HG02623 (cell line): ENCODE results near the gene OSBPL8.

ENCODE experiments used
- ATAC-seq: cut with Tn5 transposase; IDR thresholded peaks from one replicate; pipeline ENCODE4 v1.9.1; 2021; ENCODE audit warnings: moderate library complexity; ENCODE audit not compliant: unreplicated experiment

OSBPL8 gene

DNA sequence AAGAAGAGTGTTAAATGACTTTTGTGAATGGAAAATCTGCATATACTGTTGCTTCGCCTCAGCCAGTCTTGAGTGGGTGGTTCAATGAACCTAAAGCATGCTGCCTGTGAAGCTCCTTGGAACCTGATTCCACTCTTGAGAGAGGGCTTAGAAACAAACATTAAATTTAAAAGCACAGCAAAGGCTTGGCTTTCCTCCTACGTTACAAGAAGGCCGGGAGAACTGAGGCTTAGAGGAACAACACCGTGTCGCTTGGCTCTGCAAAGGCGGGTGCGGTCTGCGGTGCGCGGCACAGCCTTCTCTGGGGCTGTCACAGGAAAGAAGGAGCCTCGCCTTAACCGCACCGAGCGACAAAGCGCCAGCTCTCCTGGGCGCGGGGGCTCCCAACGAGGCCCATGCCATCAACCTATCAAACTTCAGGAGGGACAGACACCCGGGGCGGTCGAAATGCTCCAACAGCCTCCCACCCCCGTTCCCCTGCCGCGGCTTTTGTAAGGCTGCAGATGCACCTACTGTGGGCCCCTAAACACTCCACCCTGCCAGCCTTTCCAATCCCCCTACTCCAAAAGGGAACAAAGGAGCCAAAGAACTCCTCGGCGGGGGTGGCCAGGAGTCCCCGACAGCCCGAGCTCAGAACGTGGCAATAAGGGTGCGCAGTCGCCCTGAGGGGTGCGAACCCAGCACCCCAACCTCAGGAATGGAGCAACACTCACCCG lies 729 bp downstream of the OSBPL8 start:
- peak; percentile 52 for ATAC-seq

GRCh38 chr12:76556368-76556767 lies 3.2 kb downstream of the OSBPL8 start:
- ATAC-seq = no peak

DNA sequence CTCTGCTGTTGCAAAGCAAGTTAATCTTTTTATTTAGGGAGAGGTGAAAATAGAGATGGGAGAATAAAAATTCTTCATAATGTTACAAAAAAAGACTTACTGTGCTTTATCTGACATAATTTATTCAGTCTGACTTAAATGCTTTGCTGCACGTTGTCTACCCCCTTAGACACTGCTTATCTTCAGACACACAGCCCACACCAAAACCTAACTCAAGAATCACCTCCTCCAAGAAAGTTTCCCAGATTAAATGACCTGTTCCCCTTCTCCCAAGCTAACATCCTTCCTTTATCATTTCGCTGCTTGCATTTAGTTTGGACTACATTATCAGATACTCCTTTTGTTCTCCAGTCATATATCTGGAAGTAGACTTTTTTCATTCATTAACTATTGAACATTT lies 3.8 kb downstream of the OSBPL8 start:
- ATAC-seq = no peak

GRCh38 chr12:76555231-76555767 lies 4.3 kb downstream of the OSBPL8 start:
- no peak for ATAC-seq

- no peak for ATAC-seq
Observed at GRCh38 chr12:76554405-76555230, 5.0 kb downstream of the OSBPL8 start.

GRCh38 chr12:76552343-76552938 lies 7.1 kb downstream of the OSBPL8 start:
- ATAC-seq = no peak

DNA sequence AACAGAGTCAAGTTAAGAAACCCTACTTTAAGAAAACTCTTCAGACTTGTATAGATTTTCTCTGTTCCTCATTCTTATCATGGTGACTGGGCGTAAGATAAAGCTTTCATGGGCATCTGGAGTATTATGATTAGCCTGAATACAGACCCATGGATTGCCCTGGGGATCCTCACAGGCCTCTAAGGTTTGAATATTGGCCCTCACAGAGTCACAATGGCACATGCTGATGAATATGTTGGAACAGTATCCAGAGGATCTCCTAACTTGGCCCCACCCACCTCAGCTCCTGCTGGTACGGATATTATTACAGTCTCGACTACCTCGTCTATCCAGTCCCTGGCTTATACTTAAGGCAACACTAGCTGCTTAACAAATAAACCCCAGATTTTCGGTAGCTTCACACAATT lies 8.1 kb downstream of the OSBPL8 start:
- peak; percentile 49 for ATAC-seq

DNA sequence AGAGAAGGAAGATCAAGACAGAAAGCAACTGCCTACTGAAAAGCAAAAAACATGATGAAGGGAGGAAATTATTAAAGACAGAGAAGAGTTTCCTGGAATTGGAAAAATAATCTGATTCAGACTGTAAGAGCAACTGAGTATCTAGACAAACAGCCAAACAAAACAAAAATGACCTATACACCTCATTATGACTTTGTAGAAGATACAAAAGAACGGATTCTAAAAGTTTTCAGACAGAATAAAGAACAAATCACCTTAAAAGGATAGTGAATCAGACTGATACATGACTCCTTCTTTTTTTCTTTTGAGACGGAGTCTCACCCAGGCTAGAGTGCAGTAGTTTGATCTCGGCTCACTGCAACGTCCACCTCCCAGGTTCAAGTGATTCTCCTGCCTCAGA lies 10.4 kb downstream of the OSBPL8 start:
- ATAC-seq = no peak

GRCh38 chr12:76548222-76548837 lies 11.2 kb downstream of the OSBPL8 start:
- no peak for ATAC-seq

DNA sequence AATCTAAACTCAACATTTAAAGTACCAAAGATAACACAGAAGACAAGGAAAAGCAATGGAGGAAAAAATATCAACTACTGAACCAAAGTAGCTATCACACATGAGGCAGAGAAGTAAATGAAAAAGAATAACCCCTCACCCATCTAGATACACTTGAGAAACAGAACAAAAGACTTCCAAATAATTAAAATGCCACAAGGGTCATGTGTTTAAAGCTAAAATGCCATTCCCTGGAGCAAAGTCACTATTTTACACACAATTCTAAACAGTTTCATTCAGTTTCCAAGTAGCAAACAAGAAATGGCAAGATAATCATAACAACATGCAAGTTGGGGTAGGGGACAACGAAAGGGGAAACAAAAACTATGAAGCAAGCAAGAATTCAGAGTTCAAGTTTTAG lies 12.0 kb downstream of the OSBPL8 start:
- ATAC-seq = no peak

- ATAC-seq = no peak
Observed at GRCh38 chr12:76546889-76547288, 12.7 kb downstream of the OSBPL8 start.

GRCh38 chr12:76545486-76545885 lies 14.1 kb downstream of the OSBPL8 start:
- ATAC-seq = no peak

- no peak for ATAC-seq
Observed at GRCh38 chr12:76544601-76545261, 14.8 kb downstream of the OSBPL8 start.

DNA sequence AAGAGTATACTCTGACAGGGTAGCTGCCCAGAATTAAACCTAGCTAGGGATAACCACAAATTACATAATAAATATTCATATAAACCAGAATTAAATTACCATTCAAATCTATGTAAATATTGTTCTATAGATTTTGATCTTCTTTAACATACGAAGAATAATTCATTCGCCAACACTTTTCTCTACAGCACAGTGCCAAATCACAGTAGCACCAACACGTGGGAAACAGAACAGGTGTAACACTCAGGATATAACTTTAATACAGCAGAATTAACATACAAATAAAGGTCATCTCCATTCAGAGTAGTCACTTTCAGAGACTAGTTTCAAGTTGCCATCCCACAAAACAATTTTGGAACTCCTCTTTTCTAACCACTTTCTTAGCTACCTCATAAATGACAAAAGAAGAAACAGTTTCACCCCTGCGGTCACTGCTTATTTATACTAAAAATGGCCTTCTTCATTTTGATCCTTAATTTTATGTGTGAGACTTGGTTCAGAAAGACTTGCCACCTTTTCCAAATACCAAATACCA lies 15.7 kb downstream of the OSBPL8 start:
- ATAC-seq = no peak

DNA sequence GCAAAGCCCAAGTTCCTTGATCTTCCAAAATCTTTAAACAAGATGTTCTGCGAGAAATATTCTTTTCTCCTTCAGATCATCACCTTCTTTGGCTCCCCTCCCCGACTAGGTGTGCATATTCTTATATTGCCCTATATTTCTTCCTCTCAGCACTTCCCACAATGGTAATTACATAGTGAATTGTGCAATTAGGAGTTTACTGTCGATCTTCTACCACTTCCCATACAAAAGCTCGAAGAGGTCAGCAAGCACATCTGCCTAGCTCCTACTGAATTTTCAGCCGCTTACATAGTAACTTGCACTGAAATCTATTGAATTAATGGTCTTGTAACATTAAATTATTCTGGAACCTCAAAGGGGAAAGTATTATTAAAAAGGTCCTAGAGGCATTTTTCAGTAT lies 16.7 kb downstream of the OSBPL8 start:
- no peak for ATAC-seq

GRCh38 chr12:76539727-76540126 lies 19.8 kb downstream of the OSBPL8 start:
- no peak for ATAC-seq

GRCh38 chr12:76537923-76538322 lies 21.6 kb downstream of the OSBPL8 start:
- ATAC-seq = no peak

- no peak for ATAC-seq
Observed at GRCh38 chr12:76536546-76536945, 23.0 kb downstream of the OSBPL8 start.

GRCh38 chr12:76535170-76535569 lies 24.4 kb downstream of the OSBPL8 start:
- no peak for ATAC-seq

- ATAC-seq = no peak
Observed at GRCh38 chr12:76533331-76533730, 26.2 kb downstream of the OSBPL8 start.
